Pons (tissue), 1 donor: ENCODE results near the gene FGGY.
"Not testable (repeated sequence)": the region's sequence is repeated elsewhere in the genome, so short reads cannot be mapped to it uniquely, and the experiment has no call there.

ENCODE experiments used
- DNase-seq: peaks from one replicate; pipeline ENCODE4 v3.0.0-alpha.2; 2016; ENCODE audit warnings: low spot score

FGGY gene

GRCh38 chr1:59484096-59484495 is 187.2 kb downstream of the FGGY start:
- DNase-seq = no peak

- DNase-seq = no peak
Observed at GRCh38 chr1:59485171-59485570, 188.3 kb downstream of the FGGY start.

- no peak for DNase-seq
Observed at GRCh38 chr1:59485949-59486348, 189.1 kb downstream of the FGGY start.

- no peak for DNase-seq
Observed at GRCh38 chr1:59486615-59487014, 189.7 kb downstream of the FGGY start.

GRCh38 chr1:59487335-59488031 is 190.6 kb downstream of the FGGY start:
- no peak for DNase-seq

GRCh38 chr1:59492500-59492899 is 195.6 kb downstream of the FGGY start:
- DNase-seq = no peak

GRCh38 chr1:59494145-59494833 is 197.4 kb downstream of the FGGY start:
- DNase-seq = no peak

- not testable (repeated sequence) for DNase-seq
Observed at GRCh38 chr1:59496156-59496555, 199.3 kb downstream of the FGGY start.

- DNase-seq = no peak
Observed at GRCh38 chr1:59497616-59498015, 200.7 kb downstream of the FGGY start.

- DNase-seq = peak; percentile 57
Observed at GRCh38 chr1:59498640-59499039, 201.7 kb downstream of the FGGY start.

GRCh38 chr1:59499273-59499942 is 202.5 kb downstream of the FGGY start:
- no peak for DNase-seq

GRCh38 chr1:59499943-59500569 is 203.2 kb downstream of the FGGY start:
- DNase-seq = no peak

- DNase-seq = no peak
Observed at GRCh38 chr1:59500950-59501742, 204.3 kb downstream of the FGGY start.

GRCh38 chr1:59502009-59502691 is 205.3 kb downstream of the FGGY start:
- DNase-seq = no peak

- DNase-seq = no peak
Observed at GRCh38 chr1:59504276-59504675, 207.4 kb downstream of the FGGY start.

- DNase-seq = no peak
Observed at GRCh38 chr1:59505596-59506028, 208.7 kb downstream of the FGGY start.

- DNase-seq = no peak
Observed at GRCh38 chr1:59506952-59507351, 210.1 kb downstream of the FGGY start.

- no peak for DNase-seq
Observed at GRCh38 chr1:59509341-59509875, 212.5 kb downstream of the FGGY start.

GRCh38 chr1:59510249-59510648 is 213.4 kb downstream of the FGGY start:
- DNase-seq = no peak

GRCh38 chr1:59511476-59512465 is 214.9 kb downstream of the FGGY start:
- no peak for DNase-seq
